HG02884 (cell line): Measurements from ENCODE around the gene ZNF454.

ENCODE experiments used
- ATAC-seq: cut with Tn5 transposase; IDR thresholded peaks from one replicate; pipeline ENCODE4 v1.9.1; 2021; ENCODE audit warnings: mild to moderate bottlenecking, moderate library complexity; ENCODE audit not compliant: unreplicated experiment

Gene ZNF454

DNA sequence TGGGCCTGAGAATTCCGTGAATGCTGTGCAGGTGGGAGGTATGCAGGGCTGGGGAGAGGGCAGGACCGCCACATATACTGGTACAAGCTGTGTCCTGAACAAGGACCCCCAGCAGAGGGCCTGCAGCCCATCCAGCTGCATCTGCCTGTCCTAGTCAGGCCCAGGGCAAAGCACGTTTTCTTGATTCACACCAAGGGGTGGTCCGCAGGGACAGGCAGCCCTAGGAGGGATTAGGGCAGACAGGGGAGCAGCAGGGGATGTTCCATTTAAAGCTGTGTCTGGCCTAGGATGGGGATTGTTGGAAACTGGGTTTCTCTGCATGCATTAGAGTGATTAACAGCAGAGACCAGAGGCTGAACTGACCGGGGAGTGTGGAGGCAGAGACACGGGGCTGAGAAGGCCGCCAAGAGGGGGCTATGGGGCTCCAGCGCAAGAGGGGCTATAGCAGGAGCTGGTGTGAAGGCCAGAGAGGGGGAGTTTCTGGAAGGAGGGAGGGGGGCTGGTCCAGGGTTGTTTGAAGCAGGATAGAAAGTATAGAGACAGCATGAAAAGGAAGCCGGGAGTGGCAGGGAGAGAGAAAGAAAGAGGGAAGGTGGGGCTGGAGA, 51.4 kb downstream of the ZNF454 start:
- no peak for ATAC-seq

DNA sequence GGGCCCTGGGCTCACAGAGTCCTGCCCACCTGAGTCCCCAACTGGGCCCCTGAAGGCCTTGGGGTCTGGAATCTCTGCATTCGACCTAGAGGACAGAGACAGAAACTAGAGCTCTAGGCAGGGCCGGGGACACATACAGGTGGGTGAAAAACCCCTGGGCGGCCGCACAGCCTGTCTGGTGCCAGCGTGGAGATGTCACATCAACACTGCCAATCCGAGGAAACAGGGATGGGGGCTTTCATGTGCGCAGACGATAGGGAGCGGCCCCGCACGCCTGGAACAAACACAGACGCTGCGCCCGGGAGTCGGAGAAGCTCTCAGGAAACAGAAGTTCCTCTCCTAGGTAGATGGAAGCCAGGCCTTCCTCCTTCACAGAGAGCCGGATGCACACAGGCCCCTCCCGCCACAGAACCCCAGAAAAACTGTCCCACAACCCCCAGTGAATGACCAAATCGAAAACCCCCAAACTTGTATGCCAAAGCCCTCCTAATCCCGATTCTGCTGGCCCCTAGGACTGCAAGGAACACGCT, 52.3 kb downstream of the ZNF454 start:
- no peak for ATAC-seq

DNA sequence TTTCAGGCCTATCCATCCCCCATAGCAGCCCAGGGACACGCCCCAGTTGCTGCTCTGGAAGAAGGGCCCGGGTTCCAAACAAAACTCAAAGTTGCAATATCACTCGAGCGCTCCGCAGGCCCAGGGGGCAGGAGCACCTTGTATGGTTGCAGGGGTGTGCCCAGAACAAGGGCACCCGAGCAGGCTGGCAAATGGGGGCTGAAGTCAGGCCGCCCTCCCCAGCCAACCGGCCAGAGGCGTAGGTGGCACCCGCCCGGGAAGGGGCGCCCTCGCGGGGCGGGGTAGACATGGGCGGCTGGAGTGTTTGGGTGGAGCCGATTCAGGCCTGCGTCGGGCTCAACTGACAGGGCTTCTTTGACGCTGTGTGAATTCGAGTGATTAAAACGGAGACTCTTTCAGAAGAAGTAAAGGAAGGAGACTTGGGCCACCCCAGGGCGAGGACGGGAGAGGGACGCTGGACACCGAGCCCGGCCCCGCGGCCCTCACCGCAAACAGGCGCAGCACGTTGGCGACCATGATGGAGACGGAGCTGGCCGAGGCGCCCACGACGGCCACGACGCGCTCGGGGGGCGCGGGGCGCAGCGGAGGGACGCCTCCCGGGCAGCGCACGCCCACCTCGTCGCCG, 53.1 kb downstream of the ZNF454 start:
- no peak for ATAC-seq

DNA sequence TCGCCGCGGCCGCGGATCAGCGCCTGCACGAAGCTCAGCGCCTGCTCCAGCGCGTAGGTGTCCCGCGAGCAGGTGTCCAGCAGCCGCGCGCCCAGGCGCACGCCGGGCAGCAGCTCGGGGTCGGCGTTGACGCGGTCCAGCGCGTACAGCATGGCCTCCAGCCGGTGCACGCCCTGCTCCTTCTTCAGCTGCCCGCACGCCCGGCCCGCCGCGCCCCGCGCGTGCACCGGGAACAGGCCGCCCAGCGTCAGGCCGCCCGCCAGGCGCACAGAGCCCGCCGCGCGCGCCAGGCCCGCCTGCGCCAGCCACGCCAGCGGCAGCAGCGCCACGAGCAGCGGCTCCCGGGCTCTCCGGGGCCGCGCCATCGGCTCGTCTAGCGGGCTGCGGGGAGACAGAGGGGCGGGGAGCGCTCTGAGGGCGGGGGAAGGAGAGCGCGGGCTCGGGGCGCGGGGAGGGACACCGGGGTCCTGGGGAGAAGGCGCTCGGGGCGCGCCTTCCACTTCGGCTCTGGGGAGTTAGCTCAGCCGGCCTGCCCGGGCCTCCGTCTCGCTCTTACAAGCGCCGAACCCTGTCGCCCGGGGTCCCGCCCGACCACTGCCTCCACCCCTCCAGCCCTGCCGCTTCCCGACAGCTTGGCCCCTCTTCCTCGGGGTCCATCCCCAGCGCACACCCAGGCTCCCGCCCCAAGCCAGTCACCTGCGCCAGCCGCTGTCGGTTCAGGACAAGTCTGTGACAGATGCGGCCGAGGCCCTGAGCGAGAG, 53.8 kb downstream of the ZNF454 start, which contains the start of gene GRM6:
GRM6 (minus strand) TSS at position 741 of the 761 bp plus-strand sequence; CDS start at position 365, 376 bp downstream.
- no peak for ATAC-seq

DNA sequence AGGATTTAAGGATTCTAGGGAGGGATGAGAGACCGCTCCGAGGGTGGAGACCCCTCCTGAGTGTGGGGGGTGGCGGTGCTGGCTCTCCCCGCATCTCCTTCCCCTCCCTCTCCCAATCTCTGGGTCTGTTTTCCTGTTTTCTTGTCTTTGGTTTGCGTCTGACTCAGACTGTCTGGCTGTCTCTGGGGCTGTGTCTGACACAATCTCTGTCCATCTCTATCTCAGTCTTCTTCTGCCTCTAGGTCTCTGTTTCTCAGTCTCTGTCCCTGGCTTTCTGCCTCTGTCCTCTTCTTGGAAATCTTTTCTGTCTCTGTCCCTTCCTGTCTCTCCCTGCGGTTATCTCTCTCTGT, 54.3 kb downstream of the ZNF454 start:
- no peak for ATAC-seq

DNA sequence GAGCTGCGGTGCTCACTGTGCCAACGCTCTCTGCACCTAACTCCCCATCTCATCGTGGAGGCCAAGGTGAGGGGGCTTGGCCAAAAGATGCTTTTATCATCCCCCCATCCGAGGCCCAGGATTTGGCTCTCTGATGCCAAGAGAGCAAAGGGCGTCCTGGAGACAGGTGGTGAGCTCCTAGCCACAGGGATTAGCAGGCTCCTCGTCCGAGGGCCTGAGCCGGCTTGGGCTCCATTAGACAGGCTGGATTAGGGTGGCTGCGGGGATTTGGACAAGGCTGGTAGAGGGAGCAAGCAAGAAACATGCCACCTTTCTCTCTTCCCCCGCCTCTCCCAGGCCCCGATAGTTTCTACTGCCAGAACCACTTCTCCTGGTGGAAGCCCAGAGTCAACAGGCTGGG, 55.2 kb downstream of the ZNF454 start:
- no peak for ATAC-seq

DNA sequence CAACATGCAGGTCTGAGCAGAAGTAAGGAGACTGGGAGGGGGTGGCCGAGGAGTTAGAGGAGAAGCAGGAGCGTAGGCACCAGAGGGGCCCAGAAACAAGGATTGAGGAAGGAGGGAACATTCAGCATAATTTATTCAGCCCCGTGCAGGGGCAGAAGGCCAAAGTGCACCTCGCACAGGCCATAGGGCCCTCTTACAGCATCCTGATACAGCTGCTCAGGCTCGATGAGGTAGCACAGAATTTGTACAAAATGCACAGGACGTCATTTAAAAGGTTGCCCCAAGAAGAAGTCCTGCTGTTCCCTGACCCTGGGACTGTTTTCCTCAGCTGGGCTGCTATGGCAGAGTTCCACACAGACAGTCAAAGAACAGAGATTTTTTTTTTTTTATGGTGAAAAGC, 56.2 kb downstream of the ZNF454 start:
- ATAC-seq, result no peak

DNA sequence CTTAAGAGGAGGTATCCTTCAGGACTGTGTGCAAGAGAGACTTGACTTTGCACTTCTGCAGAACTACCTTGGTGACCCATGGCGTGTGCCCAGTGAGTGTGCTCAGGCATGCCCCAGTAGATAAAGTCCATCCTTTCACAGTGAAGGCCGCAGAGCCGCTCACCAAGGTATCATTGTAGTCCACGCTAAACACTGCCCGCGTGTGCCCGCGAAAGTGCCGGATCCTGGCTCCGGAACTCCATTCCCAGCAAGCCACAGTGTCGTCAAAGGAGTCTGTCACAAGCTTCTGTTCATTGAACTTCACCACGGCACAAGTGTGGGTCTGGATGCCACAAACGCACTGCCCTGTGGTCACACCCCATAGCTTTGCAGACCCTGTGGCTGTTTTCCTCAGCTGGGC, 57.4 kb downstream of the ZNF454 start:
- no peak for ATAC-seq

DNA sequence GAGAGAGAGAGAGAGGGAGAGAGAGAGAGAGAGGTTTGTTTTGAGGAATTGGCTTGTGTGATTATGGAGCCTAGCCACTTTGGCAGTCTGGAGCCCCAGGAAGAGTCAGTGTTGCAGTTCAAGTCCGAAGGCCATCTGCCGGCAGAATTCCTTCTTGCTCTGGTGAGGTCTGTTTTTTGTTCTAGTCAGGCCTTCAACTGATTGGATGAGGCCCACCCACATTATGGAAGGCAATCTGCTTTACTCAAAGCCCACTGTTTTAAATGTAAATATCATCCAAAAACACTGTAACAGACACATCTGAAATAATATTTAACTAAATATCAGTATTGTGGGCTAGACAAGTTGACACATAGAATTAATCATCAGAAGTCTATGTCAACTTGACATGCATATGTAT, 65.6 kb downstream of the ZNF454 start:
- ATAC-seq, result no peak

DNA sequence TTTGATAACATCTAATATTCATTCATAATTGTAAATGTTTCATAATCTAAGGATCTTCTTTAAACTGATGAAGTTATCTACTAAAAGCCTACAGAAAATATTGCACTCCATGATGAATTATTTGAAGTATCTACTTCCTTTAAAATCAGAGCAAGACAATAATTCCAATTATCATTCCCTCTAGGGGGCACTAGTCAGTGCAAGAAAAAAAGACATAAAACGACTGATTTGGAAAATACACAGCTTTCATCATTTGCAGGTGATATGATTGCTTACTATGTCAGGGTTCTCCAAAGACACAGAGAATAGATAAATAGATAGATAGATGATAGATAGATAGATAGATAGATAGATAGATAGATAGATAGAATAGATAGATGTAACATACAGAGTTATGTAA, 67.7 kb downstream of the ZNF454 start:
- no peak for ATAC-seq
